GM21367 (cell line): ENCODE data around the gene TBPL1.

ENCODE experiments used
- ATAC-seq: cut with Tn5 transposase; IDR thresholded peaks from one replicate; pipeline ENCODE4 v1.9.1; 2021; ENCODE audit not compliant: unreplicated experiment

Gene TBPL1

GRCh38 chr6:134005800-134006199 lies 52.8 kb downstream of the TBPL1 start:
- no peak for ATAC-seq

- ATAC-seq = no peak
These were observed 54.1 kb downstream of the TBPL1 start for GRCh38 chr6:134007077-134007476.

GRCh38 chr6:134009876-134010275 lies 56.9 kb downstream of the TBPL1 start:
- ATAC-seq = no peak

- no peak for ATAC-seq
These were observed 57.4 kb downstream of the TBPL1 start for GRCh38 chr6:134010400-134010799.

GRCh38 chr6:134010974-134011373 lies 58.0 kb downstream of the TBPL1 start:
- no peak for ATAC-seq

- no peak for ATAC-seq
These were observed 61.6 kb downstream of the TBPL1 start for GRCh38 chr6:134014588-134015137.

- no peak for ATAC-seq
These were observed 62.9 kb downstream of the TBPL1 start for GRCh38 chr6:134015719-134016557.

GRCh38 chr6:134016558-134016814 lies 63.5 kb downstream of the TBPL1 start:
- no peak for ATAC-seq

GRCh38 chr6:134020071-134020470 lies 67.0 kb downstream of the TBPL1 start:
- ATAC-seq = no peak

- ATAC-seq = no peak
These were observed 67.5 kb downstream of the TBPL1 start for GRCh38 chr6:134020543-134020942.

- no peak for ATAC-seq
These were observed 67.9 kb downstream of the TBPL1 start for GRCh38 chr6:134020968-134021367.

GRCh38 chr6:134021396-134022122 lies 68.5 kb downstream of the TBPL1 start:
- no peak for ATAC-seq

GRCh38 chr6:134022650-134023049 lies 69.6 kb downstream of the TBPL1 start:
- ATAC-seq = no peak

- ATAC-seq = no peak
These were observed 73.6 kb downstream of the TBPL1 start for GRCh38 chr6:134026597-134026996.

GRCh38 chr6:134028438-134028837 lies 75.4 kb downstream of the TBPL1 start:
- ATAC-seq = no peak

GRCh38 chr6:134029495-134030455 lies 76.8 kb downstream of the TBPL1 start:
- ATAC-seq = no peak

- no peak for ATAC-seq
These were observed 78.8 kb downstream of the TBPL1 start for GRCh38 chr6:134031696-134032255.

GRCh38 chr6:134034478-134034877 lies 81.5 kb downstream of the TBPL1 start:
- ATAC-seq = no peak

GRCh38 chr6:134034961-134035822 lies 82.2 kb downstream of the TBPL1 start:
- no peak for ATAC-seq

- no peak for ATAC-seq
These were observed 82.8 kb downstream of the TBPL1 start for GRCh38 chr6:134035823-134036296.
